SK-N-SH treated with all-trans-retinoic acid at 6 μM for 48 hours (cell line): ENCODE data around the gene PNMA6F.

Experiments
- CREB5 ChIP-seq: fragments of 250-450 bp; sonication (Bioruptor Pico); IDR thresholded peaks from 2 replicates; pipeline ENCODE4 v1.5.1; 2020; ENCODE audit warnings: low read depth, mild to moderate bottlenecking, moderate library complexity
- TSHZ2 ChIP-seq: fragments of 250-450 bp; sonication (Bioruptor Pico); IDR thresholded peaks from 2 replicates; pipeline ENCODE4 v1.5.0; 2020; ENCODE audit warnings: mild to moderate bottlenecking, moderate library complexity
- ZFP3 ChIP-seq: fragments of 250-450 bp; sonication (Bioruptor Pico); IDR thresholded peaks from 2 replicates; pipeline ENCODE4 v1.5.0; 2020; ENCODE audit warnings: mild to moderate bottlenecking, moderate library complexity
- ZFP30 ChIP-seq: fragments of 450-650 bp; formaldehyde crosslinking; IDR thresholded peaks from 2 replicates; pipeline ENCODE4 v1.5.0; 2022; ENCODE audit warnings: mild to moderate bottlenecking, moderate library complexity
- ZNF565 ChIP-seq: fragments of 450-650 bp; formaldehyde crosslinking; conservative IDR thresholded peaks from 2 replicates; pipeline ENCODE4 v1.5.0; 2020; ENCODE audit warnings: low read depth, mild to moderate bottlenecking, moderate library complexity
- ZNF70 ChIP-seq: fragments of 450-650 bp; formaldehyde crosslinking; IDR thresholded peaks from 2 replicates; pipeline ENCODE4 v1.5.0; 2020; ENCODE audit warnings: mild to moderate bottlenecking, moderate library complexity

- TF ChIP-seq ZFP30, result no peak
- no peak for TF ChIP-seq ZNF70 (CRISPR knock-in tag)
- no peak for TF ChIP-seq TSHZ2 (CRISPR knock-in tag)
- TF ChIP-seq ZNF565 (CRISPR knock-in tag), result no peak
- TF ChIP-seq CREB5 (CRISPR knock-in tag), result no peak
- TF ChIP-seq ZFP3, result no peak
Observed at GRCh38 chrX:153370293-153371055, 48.9 kb upstream of the PNMA6F start.
